Measurements from ENCODE around the gene DEFB132. TPM values are rescaled to one million over a fixed set of nuclear protein-coding genes. Genes with fewer than 3 reads are reported as not detected.

Gene DEFB132
- total and polyA plus RNA-seq, 2 of the 4 experiments (the other 2 are of a cell fraction) = not detected

GRCh38 chr20:297098-297924 is 39.8 kb downstream of the DEFB132 start, which contains the start of gene ZCCHC3:
Gene ZCCHC3, plus strand, starts transcription at chr20:297570. Its CDS starts 17 bp downstream, at chr20:297587.
- H3K23ac ChIP-seq (ENCODE audit: low read depth, low read length) = peak within 1 kb of the TSS; percentile 97
- H2BK5ac ChIP-seq (ENCODE audit: low read depth, low read length, poor library complexity, severe bottlenecking) = peak within 1 kb of the TSS; percentile 92
- in situ Hi-C loops (cut with MboI; ENCODE audit: low sequenced_read_pairs) (no loop called here), dilution Hi-C loops (cut with HindIII; ENCODE audit: low sequenced_read_pairs, unreplicated experiment) (no loop called here), intact Hi-C loops (cut with micrococcal nuclease) (loop anchor here (1.0 to 2.0 kb wide), 2 partner anchors 13 to 30 kb away; no protein-coding TSS in a partner anchor)
- peak within 1 kb of the TSS; percentile 89 for H2AFZ ChIP-seq (replicated peaks; ENCODE audit: low read length, poor library complexity)
- peak within 1 kb of the TSS; percentile 98 for H3K4ac ChIP-seq (ENCODE audit: low read depth, low read length)
- H3K4me3 ChIP-seq (ENCODE audit: insufficient read depth, low read depth, low read length) = peak within 1 kb of the TSS; percentile 100
- DNase-seq (peak; percentile 93), ATAC-seq (ENCODE audit: low read depth) (peak; percentile 90)
- WGBS, 2 experiments (ENCODE audit: extremely low coverage in 2 of 2, insufficient read length in 1 of 2) = 0% methylated on average over 47 of the region's 99 CpGs; no CpG with 5 or more reads in 1 of the 2 experiments
- peak within 1 kb of the TSS; percentile 86 for H4K5ac ChIP-seq (ENCODE audit: low read depth, low read length)
- H3K36me3 ChIP-seq (ENCODE audit: control insufficient read depth, insufficient read depth, low read length) = peaks cover 5% of the 10 kb centered on the region; the same call in 1 of the 2 replicates
- TSS peak; percentile 81 for BruUV-seq (replicated peaks)
- peaks cover 29 to 45% of the 10 kb centered on the region in 2 experiments for H3K79me1 ChIP-seq (ENCODE audit: low read depth in 1 of 2, low read length in 2 of 2)
- peak within 1 kb of the TSS; percentile 58 to 88 for H4K8ac ChIP-seq (ENCODE audit: low read depth in 2 of 2, low read length in 2 of 2)
- ChIA-PET CTCF (interaction anchor here (0.6 to 1.5 kb wide), 3 partner anchors 26 to 181 kb away, joined by 3 to 5 read pairs (median 4); no protein-coding TSS in a partner anchor), POLR2A (ENCODE audit: unreplicated experiment) (interaction anchor here (0.6 to 0.7 kb wide), 2 partner anchors 13 to 29 kb away, joined by 3 to 5 read pairs; no protein-coding TSS in a partner anchor)
- H3K4me2 ChIP-seq (ENCODE audit: low read depth, low read length) = peak within 1 kb of the TSS; percentile 99
- H3K14ac ChIP-seq (replicated peaks; ENCODE audit: low read depth, low read length) = peak within 1 kb of the TSS; percentile 97
- H2AK9ac ChIP-seq (replicated peaks; ENCODE audit: low read depth, low read length, poor library complexity) = peak within 1 kb of the TSS; percentile 99
- peaks cover 33% of the 10 kb centered on the region for H4K20me1 ChIP-seq (ENCODE audit: insufficient read depth, low read length)
- H3K9ac ChIP-seq (ENCODE audit: low read depth, low read length) = peak within 1 kb of the TSS; percentile 90
- H3K27me3 ChIP-seq (ENCODE audit: control insufficient read depth, insufficient read depth, low read length) = no peaks in the 10 kb centered on the region
- peak within 1 kb of the TSS; percentile 80 for H3K56ac ChIP-seq (ENCODE audit: extremely low read depth, insufficient read depth, low read length)
- peak within 1 kb of the TSS; percentile 58 for H2BK120ac ChIP-seq (ENCODE audit: low read depth, low read length)
- peak within 1 kb of the TSS; percentile 97 for H2AK5ac ChIP-seq (ENCODE audit: low read depth, low read length)
- peak within 1 kb of the TSS; percentile 71 for H4K91ac ChIP-seq (ENCODE audit: insufficient read depth, low read depth, low read length)
- H3K9me1 ChIP-seq (ENCODE audit: insufficient read depth, low read length) = peaks cover 26% of the 10 kb centered on the region
- H2BK15ac ChIP-seq (ENCODE audit: low read depth, low read length) = peak within 1 kb of the TSS; percentile 29; the same call in 1 of the 3 replicates
- no peak within 1 kb of the TSS for H2BK20ac ChIP-seq (ENCODE audit: low read depth, low read length)
- peak within 1 kb of the TSS; percentile 83 for H3K18ac ChIP-seq (ENCODE audit: low read depth, low read length)
- H3K9me3 ChIP-seq (ENCODE audit: control insufficient read depth, insufficient read depth, low read length) = no peaks in the 10 kb centered on the region
- peaks cover 14% of the 10 kb centered on the region for H3K4me1 ChIP-seq (ENCODE audit: control insufficient read depth, insufficient read depth, low read length)
- H3K27ac ChIP-seq (ENCODE audit: insufficient read depth, low read length) = peak within 1 kb of the TSS; percentile 99
- TF ChIP-seq MXI1 (IDR thresholded peaks at IDR 0.05; ENCODE audit: borderline replicate concordance, low read depth, low read length) (peak; percentile 77; the same call in 1 of the 2 replicates), RFX5 (IDR thresholded peaks at IDR 0.05; ENCODE audit: low read depth, low read length) (no peak; the same call in 1 of the 2 replicates), MAZ (IDR thresholded peaks at IDR 0.05; ENCODE audit: borderline replicate concordance, low read depth, low read length) (peak; percentile 88), CHD1 (IDR thresholded peaks at IDR 0.05; ENCODE audit: low read depth, low read length) (no peak; the same call in 1 of the 2 replicates), CEBPB (IDR thresholded peaks at IDR 0.05; ENCODE audit: low read depth, low read length) (peak; percentile 97), POLR2A (IDR thresholded peaks at IDR 0.05; ENCODE audit: low read depth, low read length) (peak; percentile 85), BHLHE40 (IDR thresholded peaks at IDR 0.05; ENCODE audit: low read depth, low read length) (peak; percentile 43; the same call in 1 of the 2 replicates), FOS (IDR thresholded peaks at IDR 0.05; ENCODE audit: low read depth, low read length) (no peak), NFE2L2 (IDR thresholded peaks at IDR 0.05; ENCODE audit: low read depth, low read length) (0 out of 2 replicates have a peak, but pooled peaks have one; percentile 4), RAD21 (IDR thresholded peaks at IDR 0.05; ENCODE audit: low read length) (peak; percentile 29; the same call in 1 of the 2 replicates)
- TF ChIP-seq, protein P1, sequence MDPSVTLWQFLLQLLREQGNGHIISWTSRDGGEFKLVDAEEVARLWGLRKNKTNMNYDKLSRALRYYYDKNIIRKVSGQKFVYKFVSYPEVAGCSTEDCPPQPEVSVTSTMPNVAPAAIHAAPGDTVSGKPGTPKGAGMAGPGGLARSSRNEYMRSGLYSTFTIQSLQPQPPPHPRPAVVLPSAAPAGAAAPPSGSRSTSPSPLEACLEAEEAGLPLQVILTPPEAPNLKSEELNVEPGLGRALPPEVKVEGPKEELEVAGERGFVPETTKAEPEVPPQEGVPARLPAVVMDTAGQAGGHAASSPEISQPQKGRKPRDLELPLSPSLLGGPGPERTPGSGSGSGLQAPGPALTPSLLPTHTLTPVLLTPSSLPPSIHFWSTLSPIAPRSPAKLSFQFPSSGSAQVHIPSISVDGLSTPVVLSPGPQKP (IDR thresholded peaks at IDR 0.05; ENCODE audit: borderline replicate concordance, low read depth, low read length) = no peak
- TF ChIP-seq, protein P2, sequence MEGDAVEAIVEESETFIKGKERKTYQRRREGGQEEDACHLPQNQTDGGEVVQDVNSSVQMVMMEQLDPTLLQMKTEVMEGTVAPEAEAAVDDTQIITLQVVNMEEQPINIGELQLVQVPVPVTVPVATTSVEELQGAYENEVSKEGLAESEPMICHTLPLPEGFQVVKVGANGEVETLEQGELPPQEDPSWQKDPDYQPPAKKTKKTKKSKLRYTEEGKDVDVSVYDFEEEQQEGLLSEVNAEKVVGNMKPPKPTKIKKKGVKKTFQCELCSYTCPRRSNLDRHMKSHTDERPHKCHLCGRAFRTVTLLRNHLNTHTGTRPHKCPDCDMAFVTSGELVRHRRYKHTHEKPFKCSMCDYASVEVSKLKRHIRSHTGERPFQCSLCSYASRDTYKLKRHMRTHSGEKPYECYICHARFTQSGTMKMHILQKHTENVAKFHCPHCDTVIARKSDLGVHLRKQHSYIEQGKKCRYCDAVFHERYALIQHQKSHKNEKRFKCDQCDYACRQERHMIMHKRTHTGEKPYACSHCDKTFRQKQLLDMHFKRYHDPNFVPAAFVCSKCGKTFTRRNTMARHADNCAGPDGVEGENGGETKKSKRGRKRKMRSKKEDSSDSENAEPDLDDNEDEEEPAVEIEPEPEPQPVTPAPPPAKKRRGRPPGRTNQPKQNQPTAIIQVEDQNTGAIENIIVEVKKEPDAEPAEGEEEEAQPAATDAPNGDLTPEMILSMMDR (conservative IDR thresholded peaks at IDR 0.05; ENCODE audit: low read depth, low read length) = 0 out of 2 replicates have a peak, but pooled peaks have one; percentile 30
- TF ChIP-seq, protein P3, sequence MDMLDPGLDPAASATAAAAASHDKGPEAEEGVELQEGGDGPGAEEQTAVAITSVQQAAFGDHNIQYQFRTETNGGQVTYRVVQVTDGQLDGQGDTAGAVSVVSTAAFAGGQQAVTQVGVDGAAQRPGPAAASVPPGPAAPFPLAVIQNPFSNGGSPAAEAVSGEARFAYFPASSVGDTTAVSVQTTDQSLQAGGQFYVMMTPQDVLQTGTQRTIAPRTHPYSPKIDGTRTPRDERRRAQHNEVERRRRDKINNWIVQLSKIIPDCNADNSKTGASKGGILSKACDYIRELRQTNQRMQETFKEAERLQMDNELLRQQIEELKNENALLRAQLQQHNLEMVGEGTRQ (IDR thresholded peaks at IDR 0.05; ENCODE audit: low read depth, low read length) = peak; percentile 69
